ENCODE measurements around the gene NAT16. TPM values are rescaled to one million over a fixed set of nuclear protein-coding genes. Genes with fewer than 3 reads are reported as not detected.

The NAT16 gene
- total and polyA plus RNA-seq, 2 of the 8 experiments (the other 6 are each of a cell fraction or from before 2014, with no cell fraction given): 0.26 to 0.84 TPM

- CTCF ChIA-PET (ENCODE audit: partially characterized antibody): interaction anchor here (0.6 to 1.7 kb wide), 6 partner anchors 14 to 231 kb away, joined by 3 to 6 read pairs (median 4); no protein-coding TSS in a partner anchor
- H2BK20ac ChIP-seq (ENCODE audit: low read length): no peak overlapping the region
- POLR2A ChIA-PET (ENCODE audit: partially characterized antibody): interaction anchor here (0.7 to 2.4 kb wide), 5 partner anchors 8 to 68 kb away, joined by 3 to 7 read pairs (median 6); partner anchors contain the start of gene CLDN15
- TF ChIP-seq POLR2AphosphoS5 (IDR thresholded peaks at IDR 0.05; ENCODE audit: low read depth, low read length): no peak
- no peak for TF ChIP-seq TAF1 (IDR thresholded peaks at IDR 0.05; ENCODE audit: low read depth, low read length)
- no peak for TF ChIP-seq KDM4A (IDR thresholded peaks at IDR 0.05; ENCODE audit: low read depth, low read length, severe bottlenecking)
- no peak for TF ChIP-seq SUZ12 (IDR thresholded peaks at IDR 0.05; ENCODE audit: low read length)
- no peak for TF ChIP-seq SP4 (IDR thresholded peaks at IDR 0.05; ENCODE audit: low read length)
- TF ChIP-seq JUND (IDR thresholded peaks at IDR 0.05; ENCODE audit: low read length): no peak
- no peak for TF ChIP-seq SAP30 (IDR thresholded peaks at IDR 0.05; ENCODE audit: insufficient read depth, insufficient replicate concordance, low read length)
- TF ChIP-seq CTBP2 (IDR thresholded peaks at IDR 0.05; ENCODE audit: borderline replicate concordance, insufficient read depth, insufficient read length, low read length): no peak
- no peak for TF ChIP-seq USF2 (IDR thresholded peaks at IDR 0.05; ENCODE audit: low read length)
- TF ChIP-seq BRCA1 (IDR thresholded peaks at IDR 0.05; ENCODE audit: low read depth, low read length): no peak
- no peak for TF ChIP-seq HDAC6 (IDR thresholded peaks at IDR 0.05; ENCODE audit: low read depth, low read length)
- TF ChIP-seq ASH2L (IDR thresholded peaks at IDR 0.05; ENCODE audit: low read length): no peak
- no peak for TF ChIP-seq RBBP5 (IDR thresholded peaks at IDR 0.05; ENCODE audit: borderline replicate concordance, low read depth, low read length)
Observed at GRCh38 chr7:101206665-101207042, 26.6 kb upstream of the NAT16 start.

More at GRCh38 chr7:101206665-101207042, 26.6 kb upstream of the NAT16 start:
- Histone ChIP-seq H4K5ac (ENCODE audit: insufficient read length, low read depth, low read length) (no peak overlapping the region), H2AFZ (ENCODE audit: low read length) (no peak overlapping the region), H2BK15ac (ENCODE audit: low read length) (no peak overlapping the region), H3K23ac (ENCODE audit: insufficient read length) (no peak overlapping the region), H3K27ac (ENCODE audit: low read depth, low read length) (no peak overlapping the region), H3K4me1 (replicated peaks in 1 of 4; ENCODE audit: control insufficient read depth in 3 of 4, insufficient read depth in 4 of 4, low read length in 3 of 4) (peaks cover 0 to 6% (median 3%) of the 10 kb centered on the region in 4 experiments; a peak in 5 of 7 replicates), H3K9ac (replicated peaks in 1 of 4; ENCODE audit: extremely low read depth in 1 of 4, low read depth in 3 of 4, low read length in 3 of 4) (no peak overlapping the region), H3K56ac (replicated peaks; ENCODE audit: insufficient read length, low read depth, low read length) (no peak overlapping the region), H3K14ac (ENCODE audit: insufficient read length) (no peak overlapping the region), H4K91ac (replicated peaks; ENCODE audit: insufficient read length, low read length) (no peak overlapping the region), H3K79me1 (ENCODE audit: low read depth, low read length) (no peaks in the 10 kb centered on the region), H3K23me2 (ENCODE audit: low read depth, low read length) (peaks cover 7% of the 10 kb centered on the region; the same call in 1 of the 2 replicates), H2BK5ac (ENCODE audit: low read depth, low read length) (no peak overlapping the region), H3K36me3 (ENCODE audit: control insufficient read depth in 2 of 4, insufficient read depth in 4 of 4, low read length in 3 of 4) (no peaks in the 10 kb centered on the region; a peak in 2 of 8 replicates), H3K4me2 (ENCODE audit: insufficient read depth in 1 of 2, low read depth in 2 of 2, low read length in 2 of 2) (no peak overlapping the region), H3K27me3 (replicated peaks in 1 of 4; ENCODE audit: control insufficient read depth in 3 of 4, extremely low read depth in 1 of 4, insufficient read depth in 3 of 4, low read length in 3 of 4) (peaks cover 0 to 13% (median 7%) of the 10 kb centered on the region in 4 experiments; a peak in 5 of 7 replicates), H3K9me3 (ENCODE audit: insufficient read depth in 2 of 2, low read depth in 1 of 2, low read length in 1 of 2) (no peaks in the 10 kb centered on the region), H4K8ac (ENCODE audit: extremely low read depth, insufficient read depth, low read length) (no peak overlapping the region), H2BK120ac (replicated peaks; ENCODE audit: low read depth, low read length) (no peak overlapping the region), H3K18ac (ENCODE audit: extremely low read depth, low read length) (no peak overlapping the region), H3K4me3 (ENCODE audit: extremely low read depth in 1 of 4, insufficient read depth in 2 of 4, low read depth in 3 of 4, low read length in 4 of 4) (no peak overlapping the region), H2AK5ac (ENCODE audit: low read depth, low read length) (no peak overlapping the region), H3K79me2 (ENCODE audit: control insufficient read depth in 1 of 2, insufficient read depth in 2 of 2, low read length in 2 of 2) (no peaks in the 10 kb centered on the region), H3K4ac (replicated peaks; ENCODE audit: insufficient read length, low read depth, low read length) (no peak overlapping the region), H4K20me1 (replicated peaks in 1 of 2; ENCODE audit: control insufficient read depth in 1 of 2, insufficient read depth in 2 of 2, low read length in 2 of 2) (peaks cover 0 to 2% of the 10 kb centered on the region in 2 experiments), H2BK12ac (ENCODE audit: low read depth, low read length) (no peak overlapping the region)
- FAIRE-seq (no peak), DNase-seq (ENCODE audit: low read depth in 1 of 2, low spot score in 2 of 2) (no peak)
- WGBS, 2 experiments (ENCODE audit: extremely low coverage in 1 of 2, insufficient coverage in 1 of 2, insufficient read length in 1 of 2, insufficient replicate concordance in 2 of 2, low coverage in 1 of 2, low lambda C conversion rate in 2 of 2, missing lambda C conversion rate in 1 of 2): 94% methylated on average over 18 of the region's 19 CpGs; no CpG with 5 or more reads in 1 of the 2 experiments

Measured in H1 (cell line).